ENCODE measurements around the gene PDZRN3.

Gene PDZRN3

DNA sequence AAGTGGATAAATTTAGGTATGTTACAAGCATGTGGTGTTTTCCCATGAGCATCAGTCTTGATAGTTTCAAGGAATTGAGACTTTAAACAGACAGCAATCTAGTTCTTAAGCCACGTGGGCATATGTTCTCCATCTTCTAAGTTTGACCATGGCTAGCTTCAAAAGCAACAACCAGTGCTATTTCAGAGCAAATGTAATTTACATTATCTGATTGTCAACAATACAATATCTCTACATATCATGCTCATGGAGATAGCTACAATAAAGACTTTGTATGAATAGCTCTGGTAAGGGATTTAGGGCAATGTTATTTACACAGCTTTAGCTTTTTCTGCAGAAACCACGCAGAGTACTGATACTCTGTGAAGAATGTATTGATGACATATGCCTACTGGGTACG, 38.8 kb upstream of the PDZRN3 start:
- WGBS (ENCODE audit: insufficient coverage): 82% methylated on average over 1 of the region's 3 CpGs
- H3K4me1 ChIP-seq (ENCODE audit: control extremely low read depth in 1 of 4, control insufficient read depth in 4 of 4, insufficient read depth in 4 of 4, low read length in 3 of 4): no peaks in the 10 kb centered on the region
- H3K36me3 ChIP-seq (ENCODE audit: control insufficient read depth in 4 of 4, insufficient read depth in 4 of 4, low read length in 3 of 4): no peaks in the 10 kb centered on the region
- H3K27ac ChIP-seq (ENCODE audit: insufficient read depth in 1 of 2, low read depth in 1 of 2, low read length in 2 of 2, poor library complexity in 1 of 2, severe bottlenecking in 2 of 2): no peak overlapping the region
- DNase-seq: no peak
- POLR2A ChIA-PET: no interaction called here
- no peaks in the 10 kb centered on the region for H3K9me3 ChIP-seq (ENCODE audit: control extremely low read depth in 1 of 5, control insufficient read depth in 4 of 5, insufficient read depth in 2 of 5, low read depth in 1 of 5, low read length in 4 of 5)
- CTCF ChIA-PET: no interaction called here
- no peaks in the 10 kb centered on the region for H3K27me3 ChIP-seq (replicated peaks in 2 of 5; ENCODE audit: control insufficient read depth in 4 of 5, insufficient read depth in 5 of 5, low read length in 4 of 5)
- no peak overlapping the region for H3K4me3 ChIP-seq (ENCODE audit: control insufficient read depth in 1 of 7, extremely low read depth in 1 of 7, insufficient read depth in 4 of 7, low read depth in 2 of 7, low read length in 6 of 7)

DNA sequence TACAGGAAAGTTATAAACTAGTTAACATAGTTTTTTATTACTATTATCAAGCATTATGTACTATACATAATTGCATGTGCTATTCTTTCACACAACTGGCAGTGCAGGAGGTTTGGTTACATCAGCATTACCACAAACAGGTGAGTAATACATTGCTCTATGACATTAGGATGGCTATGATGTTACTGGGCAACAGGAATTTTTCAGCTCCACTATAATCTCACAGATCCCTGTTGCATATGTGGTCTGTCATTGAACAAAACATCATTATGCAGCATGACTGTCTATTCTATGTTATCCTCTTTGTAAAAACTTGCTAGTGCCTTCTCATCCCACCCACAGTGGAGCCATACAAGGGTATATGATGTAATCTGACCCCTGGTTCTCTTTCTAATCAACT, 36.5 kb upstream of the PDZRN3 start:
- Histone ChIP-seq H3K27ac (ENCODE audit: insufficient read depth in 1 of 2, low read depth in 1 of 2, low read length in 2 of 2, poor library complexity in 1 of 2, severe bottlenecking in 2 of 2) (no peak overlapping the region), H3K36me3 (ENCODE audit: control insufficient read depth in 4 of 4, insufficient read depth in 4 of 4, low read length in 3 of 4) (no peaks in the 10 kb centered on the region), H3K4me1 (ENCODE audit: control extremely low read depth in 1 of 4, control insufficient read depth in 4 of 4, insufficient read depth in 4 of 4, low read length in 3 of 4) (no peaks in the 10 kb centered on the region), H3K4me3 (ENCODE audit: control insufficient read depth in 1 of 7, extremely low read depth in 1 of 7, insufficient read depth in 4 of 7, low read depth in 2 of 7, low read length in 6 of 7) (no peak overlapping the region), H3K9me3 (ENCODE audit: control extremely low read depth in 1 of 5, control insufficient read depth in 4 of 5, insufficient read depth in 2 of 5, low read depth in 1 of 5, low read length in 4 of 5) (no peaks in the 10 kb centered on the region), H3K27me3 (replicated peaks in 2 of 5; ENCODE audit: control insufficient read depth in 4 of 5, insufficient read depth in 5 of 5, low read length in 4 of 5) (no peaks in the 10 kb centered on the region)
- ChIA-PET CTCF (no interaction called here), POLR2A (no interaction called here)
- no peak for DNase-seq

DNA sequence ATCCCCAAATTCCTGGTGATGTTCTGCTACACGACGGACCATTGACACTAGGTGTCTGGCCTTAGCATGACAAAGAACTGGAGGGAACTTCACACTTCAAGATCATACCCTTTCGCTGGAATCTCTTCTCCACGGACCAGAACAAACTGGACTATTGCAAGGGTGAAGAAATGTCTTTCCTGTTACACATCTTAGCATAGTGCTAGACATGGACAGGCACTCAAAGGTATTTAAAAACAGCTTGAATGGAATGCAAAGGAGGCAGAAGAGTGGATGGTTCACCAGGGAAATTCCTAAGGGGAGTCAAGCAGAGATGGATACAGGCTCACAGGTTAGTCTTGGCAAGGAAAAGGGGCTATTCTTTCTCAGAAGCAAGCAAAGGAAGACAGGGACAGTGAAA, 33.5 kb upstream of the PDZRN3 start:
- Histone ChIP-seq H3K27ac (ENCODE audit: insufficient read depth in 1 of 2, low read depth in 1 of 2, low read length in 2 of 2, poor library complexity in 1 of 2, severe bottlenecking in 2 of 2) (no peak overlapping the region), H3K27me3 (replicated peaks in 2 of 5; ENCODE audit: control insufficient read depth in 4 of 5, insufficient read depth in 5 of 5, low read length in 4 of 5) (no peaks in the 10 kb centered on the region), H3K4me3 (ENCODE audit: control insufficient read depth in 1 of 7, extremely low read depth in 1 of 7, insufficient read depth in 4 of 7, low read depth in 2 of 7, low read length in 6 of 7) (no peak overlapping the region), H3K4me1 (ENCODE audit: control extremely low read depth in 1 of 4, control insufficient read depth in 4 of 4, insufficient read depth in 4 of 4, low read length in 3 of 4) (no peaks in the 10 kb centered on the region), H3K36me3 (ENCODE audit: control insufficient read depth in 4 of 4, insufficient read depth in 4 of 4, low read length in 3 of 4) (no peaks in the 10 kb centered on the region), H3K9me3 (ENCODE audit: control extremely low read depth in 1 of 5, control insufficient read depth in 4 of 5, insufficient read depth in 2 of 5, low read depth in 1 of 5, low read length in 4 of 5) (no peaks in the 10 kb centered on the region)
- no peak for DNase-seq
- WGBS (ENCODE audit: insufficient coverage): 73% methylated on average over 4 of the region's 4 CpGs
- ChIA-PET CTCF (interaction anchor here (0.6 kb wide), 1 partner anchor 528 kb away, joined by 3 read pairs; no protein-coding TSS in a partner anchor), POLR2A (no interaction called here)

DNA sequence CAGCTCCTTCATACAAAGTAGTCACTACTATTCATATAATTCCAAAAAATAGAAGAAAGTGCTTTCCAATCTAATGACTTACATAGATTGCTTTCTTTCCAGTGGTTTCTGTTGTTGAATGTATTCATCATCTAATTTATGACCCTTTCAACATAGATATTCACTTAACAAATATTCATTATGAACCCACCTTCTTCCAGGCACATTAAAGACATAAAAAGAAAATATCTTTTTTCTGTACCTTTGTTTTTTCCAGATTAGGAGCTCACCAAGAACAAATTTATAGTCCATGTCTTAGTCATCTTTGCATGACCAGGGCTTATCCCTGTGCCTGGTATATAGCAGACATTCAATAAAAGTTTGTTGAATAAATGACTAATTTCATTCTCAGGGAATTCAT, 32.4 kb upstream of the PDZRN3 start:
- no peak overlapping the region for H3K27ac ChIP-seq (ENCODE audit: insufficient read depth in 1 of 2, low read depth in 1 of 2, low read length in 2 of 2, poor library complexity in 1 of 2, severe bottlenecking in 2 of 2)
- no peak overlapping the region for H3K4me3 ChIP-seq (ENCODE audit: control insufficient read depth in 1 of 7, extremely low read depth in 1 of 7, insufficient read depth in 4 of 7, low read depth in 2 of 7, low read length in 6 of 7)
- no peaks in the 10 kb centered on the region for H3K4me1 ChIP-seq (ENCODE audit: control extremely low read depth in 1 of 4, control insufficient read depth in 4 of 4, insufficient read depth in 4 of 4, low read length in 3 of 4)
- ChIA-PET CTCF (no interaction called here), POLR2A (interaction anchor here (0.6 kb wide), 1 partner anchor 226 kb away, joined by 5 read pairs; no protein-coding TSS in a partner anchor)
- H3K9me3 ChIP-seq (ENCODE audit: control extremely low read depth in 1 of 5, control insufficient read depth in 4 of 5, insufficient read depth in 2 of 5, low read depth in 1 of 5, low read length in 4 of 5): no peaks in the 10 kb centered on the region
- DNase-seq: no peak
- no peaks in the 10 kb centered on the region for H3K27me3 ChIP-seq (replicated peaks in 2 of 5; ENCODE audit: control insufficient read depth in 4 of 5, insufficient read depth in 5 of 5, low read length in 4 of 5)
- H3K36me3 ChIP-seq (ENCODE audit: control insufficient read depth in 4 of 4, insufficient read depth in 4 of 4, low read length in 3 of 4): no peaks in the 10 kb centered on the region

DNA sequence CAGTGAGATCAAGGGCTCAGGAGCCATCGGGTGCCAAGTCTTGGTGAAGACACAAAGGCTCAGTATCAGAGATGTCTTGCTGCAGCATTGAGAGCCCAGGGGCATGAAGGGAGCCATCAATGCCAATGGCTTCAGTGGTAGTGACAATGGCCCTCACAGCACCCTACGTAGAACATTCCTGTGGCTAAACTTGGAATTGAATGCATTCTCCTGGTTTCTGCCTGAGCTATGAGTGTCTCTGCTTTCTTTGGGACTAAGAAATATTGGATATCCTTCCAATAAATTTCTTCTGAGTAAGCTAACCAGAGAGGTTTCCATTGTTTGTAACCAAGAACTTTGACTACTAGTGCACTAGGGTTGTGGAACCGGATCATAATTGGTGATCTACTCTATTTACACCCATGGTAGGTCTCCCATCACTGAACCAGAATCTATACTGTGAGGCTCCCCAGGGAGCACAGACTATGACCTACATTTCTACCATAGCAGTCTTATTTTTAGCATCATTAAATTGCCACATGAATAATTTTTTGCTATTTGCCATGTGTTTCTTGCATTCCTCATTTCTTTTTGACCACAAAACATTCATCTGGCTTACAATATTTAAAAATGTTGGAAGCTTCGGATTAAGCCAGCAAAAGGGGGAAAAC, 31.6 kb upstream of the PDZRN3 start:
- Histone ChIP-seq H3K27ac (ENCODE audit: insufficient read depth in 1 of 2, low read depth in 1 of 2, low read length in 2 of 2, poor library complexity in 1 of 2, severe bottlenecking in 2 of 2) (no peak overlapping the region), H3K27me3 (replicated peaks in 2 of 5; ENCODE audit: control insufficient read depth in 4 of 5, insufficient read depth in 5 of 5, low read length in 4 of 5) (peaks cover 0 to 3% (median 0%) of the 10 kb centered on the region in 5 experiments), H3K4me1 (ENCODE audit: control extremely low read depth in 1 of 4, control insufficient read depth in 4 of 4, insufficient read depth in 4 of 4, low read length in 3 of 4) (no peaks in the 10 kb centered on the region), H3K4me3 (ENCODE audit: control insufficient read depth in 1 of 7, extremely low read depth in 1 of 7, insufficient read depth in 4 of 7, low read depth in 2 of 7, low read length in 6 of 7) (no peak overlapping the region), H3K9me3 (ENCODE audit: control extremely low read depth in 1 of 5, control insufficient read depth in 4 of 5, insufficient read depth in 2 of 5, low read depth in 1 of 5, low read length in 4 of 5) (no peaks in the 10 kb centered on the region), H3K36me3 (ENCODE audit: control insufficient read depth in 4 of 4, insufficient read depth in 4 of 4, low read length in 3 of 4) (no peaks in the 10 kb centered on the region)
- ChIA-PET CTCF (no interaction called here), POLR2A (no interaction called here)
- DNase-seq: no peak
- 100% methylated on average over 3 of the region's 4 CpGs for WGBS (ENCODE audit: insufficient coverage)

DNA sequence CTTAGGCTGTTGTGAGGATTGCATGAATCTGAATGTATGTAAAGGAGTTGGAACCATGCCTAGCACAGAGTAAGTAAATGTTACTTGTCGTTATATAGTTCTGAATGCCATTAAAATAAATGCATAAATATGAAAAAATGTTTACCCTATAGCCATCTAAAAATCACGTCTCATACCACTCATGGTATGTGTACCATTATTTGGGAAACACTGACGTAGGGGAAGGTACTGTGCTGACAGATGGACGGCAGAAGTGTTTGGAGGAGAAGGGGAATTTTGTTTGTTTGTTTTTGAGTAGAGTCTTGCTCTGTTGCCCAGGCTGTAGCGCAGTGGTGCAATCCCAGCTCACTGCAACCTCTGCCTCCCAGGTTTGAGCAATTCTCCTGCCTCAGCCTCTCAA, 30.5 kb upstream of the PDZRN3 start:
- H3K4me1 ChIP-seq (ENCODE audit: control extremely low read depth in 1 of 4, control insufficient read depth in 4 of 4, insufficient read depth in 4 of 4, low read length in 3 of 4): no peaks in the 10 kb centered on the region
- peaks cover 0 to 3% (median 0%) of the 10 kb centered on the region in 5 experiments for H3K27me3 ChIP-seq (replicated peaks in 2 of 5; ENCODE audit: control insufficient read depth in 4 of 5, insufficient read depth in 5 of 5, low read length in 4 of 5)
- DNase-seq: no peak
- ChIA-PET POLR2A (no interaction called here), CTCF (no interaction called here)
- H3K36me3 ChIP-seq (ENCODE audit: control insufficient read depth in 4 of 4, insufficient read depth in 4 of 4, low read length in 3 of 4): no peaks in the 10 kb centered on the region
- no peak overlapping the region for H3K4me3 ChIP-seq (ENCODE audit: control insufficient read depth in 1 of 7, extremely low read depth in 1 of 7, insufficient read depth in 4 of 7, low read depth in 2 of 7, low read length in 6 of 7)
- 100% methylated on average over 2 of the region's 5 CpGs for whole genome bisulfite sequencing (ENCODE audit: insufficient coverage)
- no peaks in the 10 kb centered on the region for H3K9me3 ChIP-seq (ENCODE audit: control extremely low read depth in 1 of 5, control insufficient read depth in 4 of 5, insufficient read depth in 2 of 5, low read depth in 1 of 5, low read length in 4 of 5)
- H3K27ac ChIP-seq (ENCODE audit: insufficient read depth in 1 of 2, low read depth in 1 of 2, low read length in 2 of 2, poor library complexity in 1 of 2, severe bottlenecking in 2 of 2): no peak overlapping the region

DNA sequence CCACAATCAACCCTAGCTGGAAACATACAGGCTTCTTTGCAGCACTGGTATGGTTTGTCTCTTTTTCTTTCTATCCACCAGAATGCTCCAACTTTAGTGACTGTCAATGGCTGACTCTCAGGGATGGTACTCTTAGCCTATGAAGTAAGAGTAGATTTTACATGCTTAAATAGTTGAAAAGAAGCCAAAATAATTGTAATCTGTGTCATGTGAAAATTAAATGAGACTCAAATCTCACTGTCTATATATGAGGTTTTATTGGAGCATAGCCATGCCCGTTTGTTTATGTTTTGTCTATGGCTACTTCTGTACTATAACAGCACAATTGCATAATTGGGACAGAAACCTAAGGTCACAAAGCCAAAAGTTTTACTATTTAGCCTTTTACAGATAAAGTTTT, 29.1 kb upstream of the PDZRN3 start:
- Histone ChIP-seq H3K36me3 (ENCODE audit: control insufficient read depth in 4 of 4, insufficient read depth in 4 of 4, low read length in 3 of 4) (no peaks in the 10 kb centered on the region), H3K27ac (ENCODE audit: insufficient read depth in 1 of 2, low read depth in 1 of 2, low read length in 2 of 2, poor library complexity in 1 of 2, severe bottlenecking in 2 of 2) (no peak overlapping the region), H3K27me3 (replicated peaks in 2 of 5; ENCODE audit: control insufficient read depth in 4 of 5, insufficient read depth in 5 of 5, low read length in 4 of 5) (peaks cover 0 to 3% (median 0%) of the 10 kb centered on the region in 5 experiments), H3K4me3 (ENCODE audit: control insufficient read depth in 1 of 7, extremely low read depth in 1 of 7, insufficient read depth in 4 of 7, low read depth in 2 of 7, low read length in 6 of 7) (no peak overlapping the region), H3K9me3 (ENCODE audit: control extremely low read depth in 1 of 5, control insufficient read depth in 4 of 5, insufficient read depth in 2 of 5, low read depth in 1 of 5, low read length in 4 of 5) (no peaks in the 10 kb centered on the region), H3K4me1 (ENCODE audit: control extremely low read depth in 1 of 4, control insufficient read depth in 4 of 4, insufficient read depth in 4 of 4, low read length in 3 of 4) (no peaks in the 10 kb centered on the region)
- no peak for DNase-seq
- ChIA-PET POLR2A (no interaction called here), CTCF (no interaction called here)
- WGBS (ENCODE audit: insufficient coverage): no CpG with 5 or more reads among the region's 1 CpG
